Measurements from ENCODE around the gene ACTA2.

DNA sequence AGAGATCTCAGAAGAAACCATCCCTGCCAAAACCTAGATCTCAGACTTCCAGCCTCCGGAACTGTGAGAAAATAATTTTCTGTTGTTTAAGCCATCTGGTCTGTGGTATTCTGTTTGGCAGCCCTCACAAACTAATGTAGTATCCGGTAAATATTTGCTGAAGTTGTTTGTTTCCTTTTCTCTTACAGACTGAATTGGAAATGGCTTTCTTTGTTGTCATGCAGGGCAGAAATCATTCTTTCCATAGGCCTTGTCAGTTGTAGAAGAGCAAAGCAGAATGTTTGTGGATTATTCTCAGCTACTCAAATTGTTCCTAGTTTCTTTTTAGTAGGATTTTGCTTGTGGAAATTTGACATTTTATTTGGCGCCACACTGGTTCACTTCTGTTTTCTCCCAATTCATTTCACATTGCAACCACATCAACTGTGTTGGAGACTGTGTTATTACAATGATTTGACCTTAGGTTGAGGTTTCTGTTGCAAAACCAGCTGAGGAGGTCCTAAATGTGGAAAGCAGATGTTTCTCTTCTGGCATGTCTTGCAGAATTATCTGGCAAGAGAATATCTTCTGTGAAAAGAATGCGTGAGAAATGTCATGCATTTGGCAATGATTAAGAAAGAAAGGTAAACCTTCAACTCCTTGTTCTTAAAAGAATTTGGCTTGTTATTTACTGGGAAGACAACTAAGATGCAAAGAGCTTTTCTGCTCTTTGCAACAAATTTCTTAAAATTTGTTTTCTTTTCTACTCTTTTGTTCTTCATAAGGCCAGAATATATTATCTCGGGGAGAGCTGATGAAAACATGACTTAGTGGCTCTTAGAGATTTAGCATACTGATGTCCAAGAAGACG, 25.8 kb downstream of the ACTA2 start:
- TF ChIP-seq, protein P1, sequence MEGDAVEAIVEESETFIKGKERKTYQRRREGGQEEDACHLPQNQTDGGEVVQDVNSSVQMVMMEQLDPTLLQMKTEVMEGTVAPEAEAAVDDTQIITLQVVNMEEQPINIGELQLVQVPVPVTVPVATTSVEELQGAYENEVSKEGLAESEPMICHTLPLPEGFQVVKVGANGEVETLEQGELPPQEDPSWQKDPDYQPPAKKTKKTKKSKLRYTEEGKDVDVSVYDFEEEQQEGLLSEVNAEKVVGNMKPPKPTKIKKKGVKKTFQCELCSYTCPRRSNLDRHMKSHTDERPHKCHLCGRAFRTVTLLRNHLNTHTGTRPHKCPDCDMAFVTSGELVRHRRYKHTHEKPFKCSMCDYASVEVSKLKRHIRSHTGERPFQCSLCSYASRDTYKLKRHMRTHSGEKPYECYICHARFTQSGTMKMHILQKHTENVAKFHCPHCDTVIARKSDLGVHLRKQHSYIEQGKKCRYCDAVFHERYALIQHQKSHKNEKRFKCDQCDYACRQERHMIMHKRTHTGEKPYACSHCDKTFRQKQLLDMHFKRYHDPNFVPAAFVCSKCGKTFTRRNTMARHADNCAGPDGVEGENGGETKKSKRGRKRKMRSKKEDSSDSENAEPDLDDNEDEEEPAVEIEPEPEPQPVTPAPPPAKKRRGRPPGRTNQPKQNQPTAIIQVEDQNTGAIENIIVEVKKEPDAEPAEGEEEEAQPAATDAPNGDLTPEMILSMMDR (conservative IDR thresholded peaks at IDR 0.05), result no peak
- no peak for TF ChIP-seq ZFX (IDR thresholded peaks at IDR 0.05)

Measured in C4-2B (cell line).